GM18951 (cell line): ENCODE data around the gene LHX2.

Source experiments
- POLR2A ChIP-seq: IDR thresholded peaks from 4 replicates; pipeline ENCODE4 v1.6.1; 2011; ENCODE audit warnings: mild to moderate bottlenecking; ENCODE audit not compliant: insufficient read length, insufficient read depth; ENCODE audit errors: extremely low read depth
- in situ Hi-C: fragments of 300-500 bp; cut with MboI; formaldehyde crosslinking; loops from one replicate; pipeline ENCODE4 v1.12.0; 2022; ENCODE audit warnings: low sequenced_read_pairs, mixed read lengths, inconsistent platforms; ENCODE audit not compliant: unreplicated experiment

Gene LHX2

GRCh38 chr9:124037790-124038189 lies 26.2 kb downstream of the LHX2 start:
- TF ChIP-seq POLR2A: no peak
- in situ Hi-C loops: loop anchor here (25.0 kb wide), 1 partner anchor 500 kb away; no protein-coding TSS in a partner anchor

GRCh38 chr9:124038239-124038638 lies 26.7 kb downstream of the LHX2 start:
- no peak for TF ChIP-seq POLR2A
- in situ Hi-C loops: loop anchor here (25.0 kb wide), 1 partner anchor 501 kb away; no protein-coding TSS in a partner anchor

GRCh38 chr9:124038790-124039633 lies 27.4 kb downstream of the LHX2 start:
- TF ChIP-seq POLR2A: no peak
- in situ Hi-C loops: loop anchor here (25.0 kb wide), 1 partner anchor 502 kb away; no protein-coding TSS in a partner anchor

GRCh38 chr9:124040186-124040931 lies 28.8 kb downstream of the LHX2 start:
- in situ Hi-C loops: loop anchor here (25.0 kb wide), 1 partner anchor 503 kb away; no protein-coding TSS in a partner anchor
- no peak for TF ChIP-seq POLR2A

GRCh38 chr9:124040935-124041816 lies 29.6 kb downstream of the LHX2 start:
- in situ Hi-C loops: loop anchor here (25.0 kb wide), 1 partner anchor 504 kb away; no protein-coding TSS in a partner anchor
- TF ChIP-seq POLR2A: no peak

- in situ Hi-C loops: loop anchor here (25.0 kb wide), 1 partner anchor 504 kb away; no protein-coding TSS in a partner anchor
Observed at GRCh38 chr9:124041817-124042116, 30.2 kb downstream of the LHX2 start.

GRCh38 chr9:124042201-124042721 lies 30.7 kb downstream of the LHX2 start:
- TF ChIP-seq POLR2A: no peak
- in situ Hi-C loops: loop anchor here (25.0 kb wide), 1 partner anchor 505 kb away; no protein-coding TSS in a partner anchor

More at GRCh38 chr9:124041817-124042116, 30.2 kb downstream of the LHX2 start:
- TF ChIP-seq POLR2A: no peak

- in situ Hi-C loops: loop anchor here (25.0 kb wide), 1 partner anchor 507 kb away; no protein-coding TSS in a partner anchor
- no peak for TF ChIP-seq POLR2A
Observed at GRCh38 chr9:124044448-124044847, 32.9 kb downstream of the LHX2 start.

- in situ Hi-C loops: loop anchor here (25.0 kb wide), 1 partner anchor 508 kb away; no protein-coding TSS in a partner anchor
- no peak for TF ChIP-seq POLR2A
Observed at GRCh38 chr9:124045076-124045829, 33.7 kb downstream of the LHX2 start.

- in situ Hi-C loops: loop anchor here (25.0 kb wide), 1 partner anchor 509 kb away; no protein-coding TSS in a partner anchor
- no peak for TF ChIP-seq POLR2A
Observed at GRCh38 chr9:124045830-124046177, 34.2 kb downstream of the LHX2 start.

- TF ChIP-seq POLR2A: no peak
- in situ Hi-C loops: loop anchor here (25.0 kb wide), 1 partner anchor 509 kb away; no protein-coding TSS in a partner anchor
Observed at GRCh38 chr9:124046189-124046588, 34.6 kb downstream of the LHX2 start.

GRCh38 chr9:124047251-124047672 lies 35.7 kb downstream of the LHX2 start:
- in situ Hi-C loops: loop anchor here (25.0 kb wide), 1 partner anchor 510 kb away; no protein-coding TSS in a partner anchor
- no peak for TF ChIP-seq POLR2A

GRCh38 chr9:124050955-124051354 lies 39.4 kb downstream of the LHX2 start:
- in situ Hi-C loops: no loop called here
- no peak for TF ChIP-seq POLR2A
